Heart right ventricle (tissue), 16 donors: ENCODE data around the gene PITPNM1. TPM values are rescaled to one million over a fixed set of nuclear protein-coding genes. Genes with fewer than 3 reads are reported as not detected.

Source experiments
- ATAC-seq, 8 donors: fragments of 200-7000 bp; cut with Tn5 transposase; one replicate each; pipeline ENCODE4 v1.9.1; 2020; ENCODE audit warnings: mild to moderate bottlenecking in 8 of 8, moderate library complexity in 8 of 8, moderate number of reproducible peaks in 1 of 8
- DNase-seq, 2 donors: peaks; one replicate each; pipeline ENCODE4 v3.0.0-alpha.2; 2020
- H3K27ac ChIP-seq, 10 donors: fragments of 200-600 bp; sonication (generic) in 2 of 10; one replicate each; pipeline versions ENCODE4 v1.5.0 to v1.8.0; 2020 to 2022; ENCODE audit warnings: mild to moderate bottlenecking in 3 of 10
- H3K27me3 ChIP-seq, 7 donors: fragments of 200-600 bp; one replicate each; pipeline ENCODE4 v1.8.0; 2021 to 2022; ENCODE audit warnings: mild to moderate bottlenecking in 2 of 7
- H3K36me3 ChIP-seq, 9 donors: fragments of 200-600 bp; sonication (generic) in 1 of 9; one replicate each; pipeline versions ENCODE4 v1.5.0 to v1.8.0; 2020 to 2022; ENCODE audit warnings: mild to moderate bottlenecking in 2 of 9
- H3K4me1 ChIP-seq, 9 donors: fragments of 200-600 bp; sonication (generic) in 1 of 9; one replicate each; pipeline versions ENCODE4 v1.5.0 to v1.8.0; 2020 to 2022; ENCODE audit warnings: mild to moderate bottlenecking in 4 of 9
- H3K4me3 ChIP-seq, 10 donors: fragments of 200-600 bp; sonication (generic) in 2 of 10; one replicate each; pipeline versions ENCODE4 v1.5.0 to v1.8.0; 2020 to 2022; ENCODE audit warnings: mild to moderate bottlenecking in 7 of 10, moderate library complexity in 2 of 10
- H3K9me3 ChIP-seq, 11 donors: fragments of 200-600 bp in 10 of 11; sonication (generic) in 2 of 11; one replicate each; pipeline versions ENCODE4 v1.5.0 to v1.8.0; 2013 to 2022; ENCODE audit warnings: mild to moderate bottlenecking in 2 of 11, control low read depth in 1 of 11, moderate library complexity in 1 of 11
- WGBS, 2 donors: extraction: QIAGEN DNeasy Blood & Tissue Kit; methylation state at CpG; one replicate each; pipeline ENCODE4 v1.1.7; 2013; ENCODE audit warnings: inconsistent platforms in 1 of 2; 5-methylcytosine and 5-hydroxymethylcytosine counted together
- intact Hi-C, 10 donors: fragments of 100-400 bp; cut with DNase I; formaldehyde crosslinking; loops; one replicate each; pipeline versions ENCODE4 v1.11.1 to v1.14.2; 2022
- polyA plus RNA-seq, 2 donors: library from polyadenylated mRNA; stranded (reverse); fragments of 200-250 nt; gene quantifications; one replicate each; pipeline ENCODE4 v1.2.3, GENCODE V29; 2013
- total RNA-seq, 10 donors: library from RNA; stranded (reverse); fragmentation: NEBNext Ultra II Directional in 3 of 10; extraction: Animal tissue kit (Norgen Biotek cat#: 25700) in 3 of 10; gene quantifications; one replicate each; pipeline versions ENCODE4 v1.2.1 to v1.2.4, GENCODE V29; 2021 to 2023
- TF ChIP-seq, protein P1 (sequence below), 9 donors: fragments of 200-600 bp; sonication (generic) in 2 of 9; IDR thresholded peaks; one replicate each; pipeline versions ENCODE4 v1.5.0 to v1.8.0; 2021 to 2022; ENCODE audit warnings: antibody characterized with exemption in 9 of 9, mild to moderate bottlenecking in 5 of 9, moderate library complexity in 1 of 9
- donor health status: Arrhythmogenic right ventricular cardiomyopathy.
- donor health status: ischemic (EF 13 %, LVEDD 7.1; RV severe dilation, severe dysfunction).
- donor health status: healthy with polysubstance abuse.
- donor health status: DM: no; HTN: yes; CAD: no.
- donor health status: DM: no; HTN: no; CAD: no.
- donor health status: ischemic (EF 25% LVEDD 6.9; RV normal size, moderate dysfunction).
- donor health status: ischemic (EF 25% LVEDD 5.7; RV mildly dilated, moderate dysfunction).
- donor health status: healthy.
- donor health status: DM: yes; HTN: yes; CAD: no.
- donor health status: Ischemic cardiomyopathy.
- donor health status: ischemic (EF 35%, LVEDD 5.7; RV mildly dilated, moderate dysfunction).
- donor health status: nonischemic (EF 11% LVEDD 7.7; RV severe dilation, severe dysfunction).
- donor health status: DM: yes; HTN: yes; CAD: no.
- donor health status: PGD.
- donor health status: ischemic (EF 29% LVEDD 5.4; RV normal size, mild dysfunction).
- donor health status: nonischemic (EF 23%, LVEDD 6.1; RV moderate dilation, normal function).

Gene PITPNM1
- total and polyA plus RNA-seq, 12 donors = 21.3 to 68.9 (median 28.8) TPM

DNA sequence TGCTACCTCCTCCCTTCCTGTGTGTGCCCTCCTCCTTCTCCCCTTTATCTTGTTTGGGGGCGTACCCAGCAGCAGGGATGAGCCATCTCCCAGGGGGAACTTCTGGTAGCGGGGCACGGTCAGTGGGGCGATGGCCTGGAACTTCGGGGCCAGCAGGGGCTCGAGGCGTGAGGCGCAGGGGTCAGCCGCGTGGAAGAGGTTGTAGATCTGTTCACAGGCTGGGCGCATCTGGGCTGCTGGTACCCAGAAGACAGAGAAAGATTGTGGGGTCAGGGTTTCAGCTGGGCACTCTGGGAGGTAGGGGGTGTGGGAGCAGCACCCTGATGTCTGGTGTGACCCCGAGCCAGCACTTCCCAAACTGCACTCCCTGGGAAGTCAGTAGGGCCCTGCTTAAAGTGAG, 9.1 kb downstream of the PITPNM1 start:
- Histone ChIP-seq H3K4me3 (no peak overlapping the region), H3K27ac (no peak overlapping the region), H3K4me1 (peaks cover 0 to 13% (median 5%) of the 10 kb centered on the region in 9 donors), H3K36me3 (peaks cover 0 to 97% (median 45%) of the 10 kb centered on the region in 9 donors), H3K27me3 (no peaks in the 10 kb centered on the region), H3K9me3 (no peaks in the 10 kb centered on the region)
- no peak for ATAC-seq
- TF ChIP-seq, protein P1, sequence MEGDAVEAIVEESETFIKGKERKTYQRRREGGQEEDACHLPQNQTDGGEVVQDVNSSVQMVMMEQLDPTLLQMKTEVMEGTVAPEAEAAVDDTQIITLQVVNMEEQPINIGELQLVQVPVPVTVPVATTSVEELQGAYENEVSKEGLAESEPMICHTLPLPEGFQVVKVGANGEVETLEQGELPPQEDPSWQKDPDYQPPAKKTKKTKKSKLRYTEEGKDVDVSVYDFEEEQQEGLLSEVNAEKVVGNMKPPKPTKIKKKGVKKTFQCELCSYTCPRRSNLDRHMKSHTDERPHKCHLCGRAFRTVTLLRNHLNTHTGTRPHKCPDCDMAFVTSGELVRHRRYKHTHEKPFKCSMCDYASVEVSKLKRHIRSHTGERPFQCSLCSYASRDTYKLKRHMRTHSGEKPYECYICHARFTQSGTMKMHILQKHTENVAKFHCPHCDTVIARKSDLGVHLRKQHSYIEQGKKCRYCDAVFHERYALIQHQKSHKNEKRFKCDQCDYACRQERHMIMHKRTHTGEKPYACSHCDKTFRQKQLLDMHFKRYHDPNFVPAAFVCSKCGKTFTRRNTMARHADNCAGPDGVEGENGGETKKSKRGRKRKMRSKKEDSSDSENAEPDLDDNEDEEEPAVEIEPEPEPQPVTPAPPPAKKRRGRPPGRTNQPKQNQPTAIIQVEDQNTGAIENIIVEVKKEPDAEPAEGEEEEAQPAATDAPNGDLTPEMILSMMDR (IDR thresholded peaks at IDR 0.05) = no peak
- intact Hi-C loops = no loop called here
- WGBS, 2 donors = 92 to 95% methylated on average over 12 of the region's 12 CpGs
- no peak for DNase-seq

DNA sequence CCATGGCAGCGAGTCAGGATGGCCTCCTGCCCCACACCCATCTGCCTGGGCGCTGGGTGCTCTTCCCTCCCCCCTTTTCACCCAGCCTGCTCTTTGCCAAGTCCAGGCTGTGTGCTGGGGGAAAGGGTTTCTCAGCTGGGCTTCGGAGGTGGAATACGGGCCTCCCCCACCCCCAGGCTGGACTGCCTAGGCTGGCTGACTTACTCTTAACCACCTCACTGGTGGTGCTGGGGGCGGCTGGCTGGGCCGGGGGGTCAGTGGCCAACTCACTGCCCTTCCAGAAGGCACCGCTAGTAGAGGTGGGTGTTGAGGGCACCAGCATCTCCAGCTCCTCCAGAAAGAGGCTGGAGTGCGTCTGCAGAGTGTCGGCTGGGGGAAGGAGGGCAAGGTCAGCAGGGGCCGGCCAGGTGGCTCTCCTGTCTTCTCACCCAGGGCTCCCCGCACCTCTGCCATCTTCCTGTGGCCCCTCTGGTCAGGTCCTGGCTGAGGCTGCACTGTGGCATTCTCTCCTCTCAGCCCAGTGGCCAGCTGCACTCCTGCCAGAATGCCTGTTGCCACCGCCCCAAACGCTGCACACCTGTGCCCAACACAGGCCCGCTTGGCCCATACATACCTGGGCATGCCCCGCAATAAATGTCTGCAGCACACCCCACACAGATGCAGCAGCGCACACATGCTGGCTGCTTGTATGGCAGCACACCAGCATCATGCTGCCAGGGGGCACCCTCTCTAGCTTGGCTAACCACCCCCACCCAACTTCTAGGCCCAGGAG, 9.7 kb downstream of the PITPNM1 start:
- DNase-seq (no peak), ATAC-seq (no peak)
- peaks cover 0 to 13% (median 0%) of the 10 kb centered on the region in 9 donors for H3K4me1 ChIP-seq
- peaks cover 0 to 98% (median 50%) of the 10 kb centered on the region in 9 donors for H3K36me3 ChIP-seq
- no peak overlapping the region for H3K27ac ChIP-seq
- H3K9me3 ChIP-seq = no peaks in the 10 kb centered on the region
- no peaks in the 10 kb centered on the region for H3K27me3 ChIP-seq
- intact Hi-C loops = no loop called here
- WGBS, 2 donors = 94 to 95% methylated on average over 16 of the region's 16 CpGs
- H3K4me3 ChIP-seq = no peak overlapping the region
- TF ChIP-seq, protein P1 (IDR thresholded peaks at IDR 0.05) = no peak

DNA sequence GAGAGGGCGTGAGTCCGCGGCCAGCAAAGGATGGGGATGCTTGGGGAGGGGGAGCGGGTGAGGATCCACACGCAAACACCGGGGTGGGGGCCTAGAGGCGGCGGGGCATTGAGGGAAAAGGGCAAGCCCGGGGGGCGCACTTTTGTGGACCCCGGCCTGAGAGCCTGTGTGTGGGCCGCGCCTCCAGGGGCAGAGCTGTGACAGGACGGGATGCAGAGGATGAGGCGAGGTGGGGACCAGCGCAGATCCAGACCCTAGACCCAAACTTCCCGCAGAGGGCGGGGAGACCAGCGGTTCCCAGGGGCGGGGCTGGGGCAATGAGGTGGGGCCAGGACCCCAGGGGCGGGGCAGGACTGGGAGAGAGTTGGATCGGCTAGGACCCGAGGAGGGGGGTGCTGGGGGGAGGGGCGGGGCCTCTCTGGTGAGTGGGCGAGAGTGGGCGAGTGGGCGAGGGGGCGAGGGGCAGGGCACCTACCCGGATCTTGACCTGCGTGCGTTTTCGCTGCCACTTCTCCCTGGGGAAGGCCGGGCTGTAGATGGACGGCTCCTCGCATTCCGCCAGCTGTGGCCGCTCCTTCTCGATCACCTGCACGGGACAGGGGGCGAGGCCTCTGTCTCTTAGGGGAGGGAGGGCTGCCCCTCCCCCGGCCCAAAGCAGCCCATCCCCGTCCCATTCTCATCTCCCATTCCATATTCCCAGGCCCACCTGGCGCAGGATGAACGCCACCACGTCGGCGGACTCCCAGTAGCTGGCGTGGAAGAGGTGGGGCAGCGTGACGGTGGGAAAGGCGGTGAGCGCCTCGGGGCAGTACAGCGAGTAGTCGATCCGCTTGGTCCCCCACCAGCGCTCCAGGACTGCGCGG, 10.6 kb downstream of the PITPNM1 start:
- Histone ChIP-seq H3K27me3 (no peaks in the 10 kb centered on the region), H3K9me3 (no peaks in the 10 kb centered on the region), H3K4me3 (no peak overlapping the region), H3K4me1 (peaks cover 0 to 13% (median 0%) of the 10 kb centered on the region in 9 donors), H3K36me3 (peaks cover 0 to 98% (median 53%) of the 10 kb centered on the region in 9 donors), H3K27ac (no peak overlapping the region)
- no peak for DNase-seq
- ATAC-seq = no peak
- intact Hi-C loops = no loop called here
- TF ChIP-seq, protein P1 (IDR thresholded peaks at IDR 0.05) = no peak
- 92% methylated on average over 57 to 59 of the region's 59 CpGs for WGBS, 2 donors

DNA sequence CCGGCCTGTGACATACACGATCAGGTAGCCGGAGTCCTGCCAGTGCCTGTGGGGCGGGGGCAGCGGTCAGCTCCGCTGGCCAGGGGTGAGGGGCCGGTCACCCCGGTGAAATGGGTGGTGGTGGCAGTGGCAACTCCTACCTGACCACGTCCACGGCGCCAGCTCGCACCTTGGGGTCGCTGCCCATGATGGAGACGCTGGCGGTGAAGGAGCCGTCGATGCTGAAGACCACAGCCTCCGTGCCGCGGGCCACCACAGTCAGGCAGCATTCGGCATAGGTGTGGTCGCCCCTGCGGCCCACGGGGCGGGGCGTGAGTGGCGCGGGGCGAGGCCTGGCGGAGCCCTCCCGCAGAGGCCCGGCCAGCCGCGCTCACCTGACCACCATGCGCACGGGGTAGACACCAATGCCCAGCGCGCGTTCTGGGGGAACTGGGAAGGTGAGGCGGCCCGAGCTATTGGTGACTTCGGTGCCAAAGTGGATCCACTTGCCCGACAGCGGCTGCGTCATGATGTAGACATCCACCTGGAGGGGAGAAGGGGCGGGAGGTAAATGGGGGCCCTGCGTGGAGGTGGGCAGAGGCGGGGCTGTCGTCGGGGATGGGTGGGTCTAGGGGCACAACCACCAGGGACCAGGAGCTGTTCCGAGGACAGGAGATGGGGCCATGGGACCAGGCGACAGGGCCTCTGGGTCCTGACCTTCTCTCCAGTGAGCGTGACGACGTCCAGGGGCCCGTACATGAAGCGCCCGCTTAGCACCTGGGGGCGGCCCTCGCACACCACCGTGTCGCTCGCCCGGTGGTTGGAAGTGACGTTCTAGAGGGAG, 11.4 kb downstream of the PITPNM1 start:
- TF ChIP-seq, protein P1 (IDR thresholded peaks at IDR 0.05) = no peak
- intact Hi-C loops = no loop called here
- H3K9me3 ChIP-seq = no peaks in the 10 kb centered on the region
- ATAC-seq = no peak
- DNase-seq = no peak
- WGBS, 2 donors = 95 to 96% methylated on average over 53 to 65 of the region's 65 CpGs
- no peaks in the 10 kb centered on the region for H3K27me3 ChIP-seq
- H3K4me1 ChIP-seq = peaks cover 0 to 8% (median 0%) of the 10 kb centered on the region in 9 donors
- H3K27ac ChIP-seq = no peak overlapping the region
- peaks cover 0 to 100% (median 61%) of the 10 kb centered on the region in 9 donors for H3K36me3 ChIP-seq
- H3K4me3 ChIP-seq = no peak overlapping the region
